ENCODE data around the gene PBX1. TPM values are rescaled to one million over a fixed set of nuclear protein-coding genes. Genes with fewer than 3 reads are reported as not detected.

PBX1 gene
- total and polyA plus RNA-seq, 4 donors, result 2.2 to 17.3 (median 5.1) TPM

- no peak overlapping the region for H3K27ac ChIP-seq (ENCODE audit: low read depth in 1 of 2, low read length in 2 of 2)
- no peaks in the 10 kb centered on the region for H3K27me3 ChIP-seq (ENCODE audit: control insufficient read depth in 4 of 4, insufficient read depth in 4 of 4, low read length in 3 of 4)
- no peak overlapping the region for H3K4me3 ChIP-seq (ENCODE audit: low read depth in 1 of 3, low read length in 3 of 3)
- WGBS, result 93% methylated on average over 1 of the region's 1 CpG
- TF ChIP-seq NR2F2 (IDR thresholded peaks at IDR 0.05) (no peak), JUND (IDR thresholded peaks at IDR 0.05) (no peak), ZBTB33 (IDR thresholded peaks at IDR 0.05) (no peak), HNF4G (IDR thresholded peaks at IDR 0.05) (no peak), REST (IDR thresholded peaks at IDR 0.05) (no peak), MAX (IDR thresholded peaks at IDR 0.05) (no peak), ATF3 (IDR thresholded peaks at IDR 0.05) (no peak), RXRA (IDR thresholded peaks at IDR 0.05) (no peak)
- TF ChIP-seq, protein P1, sequence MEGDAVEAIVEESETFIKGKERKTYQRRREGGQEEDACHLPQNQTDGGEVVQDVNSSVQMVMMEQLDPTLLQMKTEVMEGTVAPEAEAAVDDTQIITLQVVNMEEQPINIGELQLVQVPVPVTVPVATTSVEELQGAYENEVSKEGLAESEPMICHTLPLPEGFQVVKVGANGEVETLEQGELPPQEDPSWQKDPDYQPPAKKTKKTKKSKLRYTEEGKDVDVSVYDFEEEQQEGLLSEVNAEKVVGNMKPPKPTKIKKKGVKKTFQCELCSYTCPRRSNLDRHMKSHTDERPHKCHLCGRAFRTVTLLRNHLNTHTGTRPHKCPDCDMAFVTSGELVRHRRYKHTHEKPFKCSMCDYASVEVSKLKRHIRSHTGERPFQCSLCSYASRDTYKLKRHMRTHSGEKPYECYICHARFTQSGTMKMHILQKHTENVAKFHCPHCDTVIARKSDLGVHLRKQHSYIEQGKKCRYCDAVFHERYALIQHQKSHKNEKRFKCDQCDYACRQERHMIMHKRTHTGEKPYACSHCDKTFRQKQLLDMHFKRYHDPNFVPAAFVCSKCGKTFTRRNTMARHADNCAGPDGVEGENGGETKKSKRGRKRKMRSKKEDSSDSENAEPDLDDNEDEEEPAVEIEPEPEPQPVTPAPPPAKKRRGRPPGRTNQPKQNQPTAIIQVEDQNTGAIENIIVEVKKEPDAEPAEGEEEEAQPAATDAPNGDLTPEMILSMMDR (IDR thresholded peaks at IDR 0.05; ENCODE audit: low read depth, low read length, missing input control), result no peak
- no peak overlapping the region for H3K9ac ChIP-seq (ENCODE audit: low read depth in 1 of 2, low read length in 2 of 2)
- no peaks in the 10 kb centered on the region for H3K36me3 ChIP-seq (ENCODE audit: control insufficient read depth in 4 of 4, insufficient read depth in 3 of 4, low read depth in 1 of 4, low read length in 3 of 4)
- H3K9me3 ChIP-seq (ENCODE audit: control insufficient read depth in 4 of 4, low read length in 3 of 4), result no peaks in the 10 kb centered on the region
- H3K4me1 ChIP-seq (ENCODE audit: control insufficient read depth in 4 of 4, insufficient read depth in 4 of 4, low read length in 3 of 4), result no peaks in the 10 kb centered on the region
- DNase-seq (ENCODE audit: low spot score), result no peak
Measured at GRCh38 chr1:164756741-164757140, 197.8 kb downstream of the PBX1 start.

- no peak for DNase-seq (ENCODE audit: low spot score)
- Histone ChIP-seq H3K4me1 (ENCODE audit: control insufficient read depth in 4 of 4, insufficient read depth in 4 of 4, low read length in 3 of 4) (no peaks in the 10 kb centered on the region), H3K36me3 (ENCODE audit: control insufficient read depth in 4 of 4, insufficient read depth in 3 of 4, low read depth in 1 of 4, low read length in 3 of 4) (no peaks in the 10 kb centered on the region), H3K27ac (ENCODE audit: low read depth in 1 of 2, low read length in 2 of 2) (no peak overlapping the region), H3K4me3 (ENCODE audit: low read depth in 1 of 3, low read length in 3 of 3) (no peak overlapping the region), H3K27me3 (ENCODE audit: control insufficient read depth in 4 of 4, insufficient read depth in 4 of 4, low read length in 3 of 4) (no peaks in the 10 kb centered on the region), H3K9ac (ENCODE audit: low read depth in 1 of 2, low read length in 2 of 2) (no peak overlapping the region), H3K9me3 (ENCODE audit: control insufficient read depth in 4 of 4, low read length in 3 of 4) (no peaks in the 10 kb centered on the region)
- WGBS, result 95% methylated on average over 1 of the region's 1 CpG
- TF ChIP-seq ZBTB33 (IDR thresholded peaks at IDR 0.05), result no peak
- TF ChIP-seq ATF3 (IDR thresholded peaks at IDR 0.05), result no peak
- TF ChIP-seq NR2F2 (IDR thresholded peaks at IDR 0.05), result no peak
- no peak for TF ChIP-seq SP1 (IDR thresholded peaks at IDR 0.05)
- TF ChIP-seq REST (IDR thresholded peaks at IDR 0.05), result no peak
- TF ChIP-seq RXRA (IDR thresholded peaks at IDR 0.05), result no peak
- TF ChIP-seq GABPA (IDR thresholded peaks at IDR 0.05 in 1 of 2, conservative IDR thresholded peaks at IDR 0.05 in 1 of 2), result no peak
- no peak for TF ChIP-seq TAF1 (conservative IDR thresholded peaks at IDR 0.05)
- no peak for TF ChIP-seq EGR1 (IDR thresholded peaks at IDR 0.05; ENCODE audit: low read depth in 2 of 2)
- no peak for TF ChIP-seq YY1 (IDR thresholded peaks at IDR 0.05)
- no peak for TF ChIP-seq HNF4A (conservative IDR thresholded peaks at IDR 0.05)
- no peak for TF ChIP-seq MAX (IDR thresholded peaks at IDR 0.05)
- no peak for TF ChIP-seq HNF4G (IDR thresholded peaks at IDR 0.05)
- no peak for TF ChIP-seq FOXA1 (IDR thresholded peaks at IDR 0.05)
- no peak for TF ChIP-seq RAD21 (IDR thresholded peaks at IDR 0.05)
- no peak for TF ChIP-seq JUND (IDR thresholded peaks at IDR 0.05)
Measured at GRCh38 chr1:164757625-164758024, 198.6 kb downstream of the PBX1 start.
